ENCODE measurements around the gene HRH1.
A peak's percentile ranks its signal among the peaks of the same experiment; 100 is the strongest.

HRH1 gene

GRCh38 chr3:11287404-11287803 is 133.1 kb downstream of the HRH1 start:
- DNase-seq, result no peak

GRCh38 chr3:11288021-11288491 is 133.8 kb downstream of the HRH1 start:
- DNase-seq, result no peak

GRCh38 chr3:11288786-11289637 is 134.7 kb downstream of the HRH1 start:
- peak; percentile 96 for DNase-seq

GRCh38 chr3:11289864-11290263 is 135.6 kb downstream of the HRH1 start:
- no peak for DNase-seq

GRCh38 chr3:11290743-11291680 is 136.7 kb downstream of the HRH1 start:
- DNase-seq, result peak; percentile 69

- DNase-seq, result no peak
Observed at GRCh38 chr3:11291808-11292207, 137.5 kb downstream of the HRH1 start.

- no peak for DNase-seq
Observed at GRCh38 chr3:11297126-11297525, 142.8 kb downstream of the HRH1 start.

GRCh38 chr3:11300970-11301369 is 146.7 kb downstream of the HRH1 start:
- DNase-seq, result peak; percentile 43

DNA sequence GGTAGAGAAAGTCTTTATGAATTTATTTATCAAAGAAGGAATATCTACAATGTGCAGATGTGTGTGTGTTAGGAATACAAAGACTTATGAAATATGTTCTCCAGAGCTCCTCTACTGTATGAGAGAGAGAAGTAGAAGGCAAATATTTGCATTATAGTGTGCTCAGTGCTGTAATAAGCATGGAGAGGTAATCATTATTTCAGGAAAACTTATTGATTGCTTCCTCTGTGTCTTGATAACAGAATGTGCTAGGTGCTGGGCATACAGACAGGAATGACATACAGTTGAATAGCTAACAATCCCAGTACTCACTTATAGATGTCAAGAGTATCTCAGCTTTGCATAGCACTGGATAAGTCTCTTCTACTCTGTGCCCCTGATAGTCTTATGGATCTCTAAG is 148.2 kb downstream of the HRH1 start:
- DNase-seq, result no peak

DNA sequence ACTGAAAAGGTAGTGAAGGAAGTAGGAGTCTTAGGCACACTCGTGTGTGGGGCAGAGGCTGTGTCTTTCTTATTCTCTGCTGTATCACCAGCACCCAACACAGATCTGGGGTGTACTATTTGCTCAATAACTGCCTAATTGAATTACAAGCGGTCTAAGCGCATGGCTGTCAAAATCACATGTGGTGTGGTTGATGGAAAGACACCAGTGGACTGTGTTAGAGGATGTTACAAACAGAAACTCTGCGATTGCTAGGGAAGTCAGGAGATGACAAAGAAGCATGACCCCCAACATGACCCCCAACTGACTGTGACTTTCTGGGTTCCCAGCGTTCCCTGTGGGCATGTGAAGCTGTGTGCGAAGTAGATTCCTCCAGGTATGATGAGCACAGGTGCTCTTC is 149.9 kb downstream of the HRH1 start:
- DNase-seq, result peak; percentile 67

DNA sequence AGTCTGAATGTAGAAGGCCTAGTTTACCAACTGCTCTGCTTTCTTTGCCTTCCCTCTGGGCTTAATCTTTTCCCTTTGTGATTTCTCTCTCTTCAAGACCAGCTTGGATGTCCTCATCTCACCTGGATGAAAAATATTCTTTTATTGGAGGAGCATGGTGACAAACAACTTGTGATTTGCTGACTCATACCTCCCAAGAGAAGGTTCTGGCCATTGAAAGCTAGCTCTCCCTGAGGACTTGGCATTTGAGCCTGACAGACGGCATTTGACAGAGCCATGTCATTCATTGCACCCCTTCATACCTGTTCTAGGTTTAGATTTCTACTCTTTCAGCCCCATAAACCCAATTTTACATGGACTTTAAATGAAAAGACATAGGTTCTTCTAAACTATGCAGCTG is 151.2 kb downstream of the HRH1 start:
- DNase-seq, result no peak

DNA sequence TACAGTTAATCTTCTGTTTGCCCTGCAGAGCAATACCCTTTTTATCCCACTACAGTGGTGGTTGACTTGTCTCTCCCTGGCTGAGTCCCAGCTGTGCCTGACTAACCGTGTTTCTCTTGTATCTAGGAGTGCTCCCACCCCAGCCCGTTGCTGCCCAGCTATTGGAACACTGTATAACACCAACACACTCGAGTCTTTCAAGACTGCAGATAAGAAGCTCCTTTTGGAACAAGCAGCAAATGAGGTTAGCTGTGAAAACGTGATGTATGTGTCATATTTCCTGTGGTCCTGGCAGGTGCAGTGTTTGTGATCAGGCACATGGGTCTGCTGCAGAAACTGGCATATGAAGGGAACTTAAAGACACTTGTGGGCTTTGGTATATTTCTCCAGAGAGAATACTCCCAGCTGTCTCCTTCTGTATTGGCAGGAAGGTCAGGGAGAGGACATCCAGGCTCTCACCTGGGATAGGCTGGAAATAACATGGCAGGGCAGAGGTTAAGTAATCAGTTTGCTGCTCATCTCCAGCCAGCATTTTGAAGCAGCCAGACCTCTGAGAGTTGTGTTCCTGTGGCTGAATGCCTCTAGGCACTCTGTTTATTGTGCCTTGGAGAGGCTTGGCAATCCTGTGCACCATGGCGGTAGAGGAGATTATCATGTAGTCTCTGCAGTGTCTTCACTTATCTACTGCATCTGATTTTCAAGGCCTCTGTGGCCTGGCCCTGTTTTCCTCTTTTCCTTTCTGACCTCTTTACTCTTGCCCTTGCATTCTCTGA is 152.7 kb downstream of the HRH1 start:
- DNase-seq, result no peak

- DNase-seq, result no peak
Observed at GRCh38 chr3:11307830-11308432, 153.6 kb downstream of the HRH1 start.

DNA sequence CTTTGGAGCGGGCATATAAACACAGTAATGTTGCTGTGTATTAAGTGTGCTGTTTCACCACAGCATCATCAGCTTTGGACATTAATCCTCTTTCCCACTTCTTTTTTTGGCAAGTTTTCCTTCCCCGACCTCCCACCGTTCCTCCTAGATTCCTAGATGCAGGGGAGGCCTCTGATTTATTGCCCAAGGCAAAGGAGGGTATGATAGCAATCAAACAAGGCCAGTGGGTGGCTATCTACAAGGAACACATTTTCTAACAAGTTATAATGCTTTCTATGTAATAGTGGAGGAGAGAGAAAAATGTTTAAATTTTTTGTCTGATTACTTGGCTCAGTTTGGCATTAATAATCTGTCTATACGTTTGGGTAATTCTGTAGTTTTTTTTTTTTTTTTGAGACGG is 156.0 kb downstream of the HRH1 start:
- DNase-seq, result no peak

- no peak for DNase-seq
Observed at GRCh38 chr3:11312166-11312565, 157.9 kb downstream of the HRH1 start.

Measured in MV-4-11 (cell line).